Measurements from ENCODE around the gene FAM184A. TPM values are rescaled to one million over a fixed set of nuclear protein-coding genes. Genes with fewer than 3 reads are reported as not detected.

FAM184A gene
- total and polyA plus RNA-seq, 2 donors (not counting 3 experiments of a cell fraction or from before 2014, with no cell fraction given), result 0.04 to 0.84 TPM

DNA sequence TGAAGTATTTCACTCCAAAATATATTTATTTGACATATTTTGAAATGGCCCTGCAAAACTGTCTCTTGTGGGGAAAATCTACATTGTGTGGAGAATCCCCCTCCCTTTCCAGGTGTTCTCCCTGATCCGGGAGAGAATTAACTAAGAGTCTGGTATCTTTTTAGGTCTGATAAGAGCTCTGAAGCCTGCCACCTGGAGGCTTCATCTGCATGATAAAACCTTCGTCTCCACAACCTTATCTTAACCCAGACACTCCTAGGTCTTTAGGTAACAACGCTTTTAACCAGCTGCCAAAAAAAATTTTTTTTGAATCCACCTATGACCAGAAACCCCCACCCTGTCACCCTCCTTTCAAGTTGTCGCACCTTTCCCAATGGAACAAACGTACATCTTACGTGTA is 43.0 kb downstream of the FAM184A start:
- TF ChIP-seq POLR2A (IDR thresholded peaks at IDR 0.05; ENCODE audit: low read depth, low read length) (no peak), MYC (IDR thresholded peaks at IDR 0.05; ENCODE audit: low read depth, low read length) (no peak), JUN (IDR thresholded peaks at IDR 0.05; ENCODE audit: borderline replicate concordance, insufficient read depth, insufficient read length, low read depth) (no peak), GATA2 (IDR thresholded peaks at IDR 0.05; ENCODE audit: insufficient read depth, insufficient read length, low read depth, low read length) (no peak), POLR2AphosphoS5 (IDR thresholded peaks at IDR 0.05; ENCODE audit: insufficient read depth, low read depth, low read length) (no peak), EZH2 (IDR thresholded peaks at IDR 0.05; ENCODE audit: borderline replicate concordance, low read depth, low read length, severe bottlenecking) (no peak), FOS (IDR thresholded peaks at IDR 0.05; ENCODE audit: borderline replicate concordance, insufficient read depth, low read length) (no peak)
- TF ChIP-seq, protein P1, sequence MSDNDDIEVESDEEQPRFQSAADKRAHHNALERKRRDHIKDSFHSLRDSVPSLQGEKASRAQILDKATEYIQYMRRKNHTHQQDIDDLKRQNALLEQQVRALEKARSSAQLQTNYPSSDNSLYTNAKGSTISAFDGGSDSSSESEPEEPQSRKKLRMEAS (IDR thresholded peaks at IDR 0.05; ENCODE audit: insufficient read depth, insufficient read length), result no peak
- TF ChIP-seq, protein P2, sequence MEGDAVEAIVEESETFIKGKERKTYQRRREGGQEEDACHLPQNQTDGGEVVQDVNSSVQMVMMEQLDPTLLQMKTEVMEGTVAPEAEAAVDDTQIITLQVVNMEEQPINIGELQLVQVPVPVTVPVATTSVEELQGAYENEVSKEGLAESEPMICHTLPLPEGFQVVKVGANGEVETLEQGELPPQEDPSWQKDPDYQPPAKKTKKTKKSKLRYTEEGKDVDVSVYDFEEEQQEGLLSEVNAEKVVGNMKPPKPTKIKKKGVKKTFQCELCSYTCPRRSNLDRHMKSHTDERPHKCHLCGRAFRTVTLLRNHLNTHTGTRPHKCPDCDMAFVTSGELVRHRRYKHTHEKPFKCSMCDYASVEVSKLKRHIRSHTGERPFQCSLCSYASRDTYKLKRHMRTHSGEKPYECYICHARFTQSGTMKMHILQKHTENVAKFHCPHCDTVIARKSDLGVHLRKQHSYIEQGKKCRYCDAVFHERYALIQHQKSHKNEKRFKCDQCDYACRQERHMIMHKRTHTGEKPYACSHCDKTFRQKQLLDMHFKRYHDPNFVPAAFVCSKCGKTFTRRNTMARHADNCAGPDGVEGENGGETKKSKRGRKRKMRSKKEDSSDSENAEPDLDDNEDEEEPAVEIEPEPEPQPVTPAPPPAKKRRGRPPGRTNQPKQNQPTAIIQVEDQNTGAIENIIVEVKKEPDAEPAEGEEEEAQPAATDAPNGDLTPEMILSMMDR (IDR thresholded peaks at IDR 0.05; ENCODE audit: extremely low read depth in 1 of 2, insufficient read depth in 1 of 2, low read depth in 1 of 2, low read length in 2 of 2), result no peak
- intact Hi-C loops (cut with micrococcal nuclease), result loop anchor here (5.0 kb wide), 1 partner anchor 63 kb away; no protein-coding TSS in a partner anchor
- BruUV-seq (replicated peaks), result no TSS peak
- no peak overlapping the region for H3K4me2 ChIP-seq (ENCODE audit: insufficient read depth, low read length)
- dilution Hi-C loops (cut with MboI; ENCODE audit: extremely low pct_ligation_motif_present, low sequenced_read_pairs), result no loop called here
- H3K4me1 ChIP-seq (ENCODE audit: control insufficient read depth, extremely low read depth, insufficient read depth, low read length), result no peaks in the 10 kb centered on the region
- POLR2A ChIA-PET, result no interaction called here
- no peak overlapping the region for H3K4me3 ChIP-seq (replicated peaks in 1 of 3; ENCODE audit: insufficient read depth in 1 of 3, low read depth in 1 of 3, low read length in 3 of 3)
- no peaks in the 10 kb centered on the region for H3K79me2 ChIP-seq (ENCODE audit: control insufficient read depth, insufficient read depth, low read length)
- no peaks in the 10 kb centered on the region for H3K9me3 ChIP-seq (replicated peaks; ENCODE audit: control insufficient read depth, insufficient read depth, low read length)
- no peaks in the 10 kb centered on the region for H4K20me1 ChIP-seq (replicated peaks; ENCODE audit: control insufficient read depth, extremely low read depth, insufficient read depth, low read length)
- H3K36me3 ChIP-seq (ENCODE audit: control insufficient read depth in 2 of 2, extremely low read depth in 1 of 2, insufficient read depth in 2 of 2, low read length in 2 of 2), result no peaks in the 10 kb centered on the region
- FAIRE-seq (no peak), DNase-seq (ENCODE audit: low read depth, low spot score) (no peak)
- H3K27ac ChIP-seq (ENCODE audit: insufficient read depth, low read depth, low read length), result no peak overlapping the region
- H3K27me3 ChIP-seq (ENCODE audit: control insufficient read depth in 2 of 2, insufficient read depth in 2 of 2, low read length in 2 of 2), result no peaks in the 10 kb centered on the region
- H3K9me1 ChIP-seq (replicated peaks; ENCODE audit: control insufficient read depth, extremely low read depth, insufficient read depth, low read length), result no peaks in the 10 kb centered on the region
- CTCF ChIA-PET, result interaction anchor here (0.8 to 1.3 kb wide), 4 partner anchors 11 to 72 kb away, joined by 3 to 4 read pairs (median 3); no protein-coding TSS in a partner anchor
- H2AFZ ChIP-seq (ENCODE audit: low read depth, low read length), result no peak overlapping the region
- H3K9ac ChIP-seq (replicated peaks; ENCODE audit: extremely low read depth, insufficient read depth, low read length), result no peak overlapping the region

Measured in endothelial cell of umbilical vein (primary cell).